OCI-LY7 (cell line): ENCODE data around the gene FGD5. TPM values are rescaled to one million over a fixed set of nuclear protein-coding genes. Genes with fewer than 3 reads are reported as not detected.

Experiments used
- BruUV-seq: library from RNA; stranded (reverse); fragments of 400-500 nt; replicated peaks from 2 replicates; lab custom pipeline; 2021; lab: Mats Ljungman, UMichigan
- CTCF ChIA-PET: fragments of 300-600 bp; sonication (Branson Sonifier 250); formaldehyde crosslinking; loops from one replicate; lab custom pipeline; 2022; ENCODE audit warnings: antibody characterized with exemption; ENCODE audit not compliant: unreplicated experiment; lab: Charles Lee
- POLR2A ChIA-PET: fragments of 300-600 bp; sonication (Branson Sonifier 250); formaldehyde crosslinking; loops from one replicate; lab custom pipeline; 2022; ENCODE audit warnings: antibody characterized with exemption; lab: Charles Lee
- DNase-seq: peaks from one replicate; pipeline ENCODE4 v3.0.0-alpha.2; 2015; ENCODE audit warnings: low spot score
- H2AFZ ChIP-seq: fragments of 200-600 bp; sonication (generic), shearing (Covaris generic); 2 replicates; pipeline ENCODE4 v1.6.1; 2014; ENCODE audit warnings: mild to moderate bottlenecking, antibody characterized with exemption, low read length, moderate library complexity
- H3K27ac ChIP-seq: fragments of 200-600 bp; sonication (generic); 2 replicates; pipeline ENCODE4 v1.5.1; 2014; ENCODE audit warnings: mixed run types, low read depth, mild to moderate bottlenecking, moderate library complexity, low read length, inconsistent platforms; ENCODE audit not compliant: poor library complexity, severe bottlenecking
- H3K36me3 ChIP-seq: fragments of 200-600 bp; sonication (generic); 2 replicates; pipeline ENCODE4 v1.6.1; 2014; ENCODE audit warnings: mild to moderate bottlenecking, antibody characterized with exemption, low read length, moderate library complexity, mixed read lengths; ENCODE audit not compliant: insufficient read depth
- H3K4me1 ChIP-seq: fragments of 200-600 bp; sonication (generic); 2 replicates; pipeline ENCODE4 v1.5.1; 2014; ENCODE audit warnings: mild to moderate bottlenecking, low read length; ENCODE audit not compliant: insufficient read depth, poor library complexity, severe bottlenecking
- H3K4me2 ChIP-seq: fragments of 200-600 bp; sonication (generic); 2 replicates; pipeline ENCODE4 v1.6.1; 2014; ENCODE audit warnings: mild to moderate bottlenecking, low read length
- H3K4me3 ChIP-seq: fragments of 200-600 bp; sonication (generic); 2 replicates; pipeline ENCODE4 v1.5.1; 2014; ENCODE audit warnings: mild to moderate bottlenecking, low read depth, low read length; ENCODE audit not compliant: poor library complexity, severe bottlenecking
- H3K79me2 ChIP-seq: fragments of 200-600 bp; sonication (generic); 2 replicates; pipeline ENCODE4 v1.6.1; 2016; ENCODE audit warnings: low read depth, mild to moderate bottlenecking, low read length, moderate library complexity, mixed read lengths; ENCODE audit not compliant: insufficient read depth
- H3K9me2 ChIP-seq: fragments of 200-600 bp; sonication (generic); 2 replicates; pipeline ENCODE4 v1.6.1; 2016; ENCODE audit warnings: mild to moderate bottlenecking, low read length, mixed read lengths; ENCODE audit not compliant: insufficient read depth
- H3K9me3 ChIP-seq: fragments of 200-600 bp; sonication (generic); 2 replicates; pipeline ENCODE4 v1.6.1; 2014; ENCODE audit warnings: mild to moderate bottlenecking, mixed run types, low read length, mixed read lengths
- H4K20me1 ChIP-seq: fragments of 200-600 bp; sonication (generic); 2 replicates; pipeline ENCODE4 v1.6.1; 2014; ENCODE audit warnings: mild to moderate bottlenecking, antibody characterized with exemption, low read length, moderate library complexity, mixed read lengths; ENCODE audit not compliant: insufficient read depth
- CTCF ChIP-seq: fragments of 200-600 bp; sonication (generic); conservative IDR thresholded peaks from 2 replicates; pipeline ENCODE4 v1.5.1; 2014; ENCODE audit warnings: mild to moderate bottlenecking, antibody characterized with exemption, low read length, moderate library complexity, mixed read lengths
- EZH2phosphoT487 ChIP-seq: fragments of 200-600 bp; sonication (generic); IDR thresholded peaks from 2 replicates; pipeline ENCODE4 v1.6.1; 2018; ENCODE audit warnings: low read depth, borderline replicate concordance, mild to moderate bottlenecking, mixed run types, antibody characterized with exemption, low read length, moderate library complexity, mixed read lengths
- intact Hi-C: fragments of 100-400 bp; cut with micrococcal nuclease; formaldehyde crosslinking; loops from one replicate; pipeline ENCODE4 v1.10.0; 2022; ENCODE audit not compliant: unreplicated experiment
- total RNA-seq, 2 experiments: library from RNA; depleted of rRNA in 1 of 2; stranded (reverse); fragments of >200 nt in 1 of 2; shearing (Covaris generic) in 1 of 2; gene quantifications; 2 replicates each; pipeline ENCODE4 v1.2.3, GENCODE V29; 2014 to 2022

FGD5 gene
- total RNA-seq, 2 experiments from 2014 or later, result 0.09 to 0.21 TPM

- H3K9me2 ChIP-seq, result no peaks in the 10 kb centered on the region
- DNase-seq, result no peak
- no peak for TF ChIP-seq EZH2phosphoT487
- no peak for TF ChIP-seq CTCF
- no peaks in the 10 kb centered on the region for H3K4me1 ChIP-seq
- intact Hi-C loops, result no loop called here
- no peaks in the 10 kb centered on the region for H3K79me2 ChIP-seq
- no TSS peak for BruUV-seq
- no peak overlapping the region for H3K4me2 ChIP-seq
- no peaks in the 10 kb centered on the region for H4K20me1 ChIP-seq
- CTCF ChIA-PET, result no interaction called here
- POLR2A ChIA-PET, result no interaction called here
- no peak overlapping the region for H2AFZ ChIP-seq
- H3K36me3 ChIP-seq, result no peaks in the 10 kb centered on the region
- H3K9me3 ChIP-seq, result no peaks in the 10 kb centered on the region
- no peak overlapping the region for H3K4me3 ChIP-seq
- no peak overlapping the region for H3K27ac ChIP-seq
Observed at GRCh38 chr3:14914779-14915117, 96.0 kb downstream of the FGD5 start.

GRCh38 chr3:14915636-14916222, 97.0 kb downstream of the FGD5 start:
- CTCF ChIA-PET, result no interaction called here
- intact Hi-C loops, result no loop called here
- peak; percentile 8 for DNase-seq

More at GRCh38 chr3:14915636-14916222, 97.0 kb downstream of the FGD5 start:
- Histone ChIP-seq H3K9me3 (no peaks in the 10 kb centered on the region), H3K4me1 (no peaks in the 10 kb centered on the region), H3K4me2 (no peak overlapping the region), H3K79me2 (no peaks in the 10 kb centered on the region), H3K4me3 (no peak overlapping the region), H3K36me3 (no peaks in the 10 kb centered on the region), H3K9me2 (no peaks in the 10 kb centered on the region), H3K27ac (no peak overlapping the region), H2AFZ (no peak overlapping the region), H4K20me1 (no peaks in the 10 kb centered on the region)
- TF ChIP-seq CTCF (peak; percentile 32; the same call in 1 of the 2 replicates), EZH2phosphoT487 (no peak)
- POLR2A ChIA-PET, result interaction anchor here (0.6 to 1.1 kb wide), 2 partner anchors 265 to 319 kb away, joined by 3 read pairs; no protein-coding TSS in a partner anchor
- BruUV-seq, result no TSS peak
